C4-2B (cell line): ENCODE data around the gene SPECC1.

Experiments used
- CTCF ChIP-seq: fragments of 450-650 bp; conservative IDR thresholded peaks from 2 replicates; pipeline ENCODE4 v1.5.1; 2017; ENCODE audit warnings: mild to moderate bottlenecking
- ZFX ChIP-seq: fragments of 450-650 bp; IDR thresholded peaks from 2 replicates; pipeline ENCODE4 v1.6.1; 2017

GRCh38 chr17:20033415-20033814, 24.3 kb downstream of the SPECC1 start:
- TF ChIP-seq CTCF = no peak
- TF ChIP-seq ZFX = no peak
